NT2/D1 (cell line): ENCODE data around the gene DSG2.

Experiments used
- SUZ12 ChIP-seq: IDR thresholded peaks from 2 replicates; pipeline ENCODE4 v1.6.1; 2011; ENCODE audit not compliant: insufficient read length, insufficient read depth; ENCODE audit errors: extremely low read depth
- ZNF274 ChIP-seq: IDR thresholded peaks from 2 replicates; pipeline ENCODE4 v1.6.1; 2011; ENCODE audit warnings: mild to moderate bottlenecking, low read depth, low read length

DNA sequence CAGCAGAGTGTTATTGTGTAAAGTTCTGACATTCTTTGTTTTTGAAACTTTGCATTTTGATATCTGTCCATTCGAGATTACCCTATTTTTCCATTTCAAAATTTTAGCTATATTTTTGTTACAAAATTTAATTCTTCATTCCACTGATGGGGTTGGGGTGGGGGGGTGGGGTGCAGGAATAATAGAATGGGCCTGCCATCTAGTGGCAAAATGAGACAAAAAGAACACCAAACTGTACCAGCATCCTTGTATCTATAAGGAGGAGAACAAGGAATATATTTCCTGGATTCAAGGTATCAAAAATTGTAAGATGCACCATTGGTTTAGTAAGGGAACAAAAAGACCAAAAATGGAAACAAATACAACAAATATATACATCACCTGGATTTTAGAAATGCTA, 65.8 kb downstream of the DSG2 start:
- TF ChIP-seq SUZ12 (no peak), ZNF274 (no peak)
